OCI-LY1 (cell line): Measurements from ENCODE around the gene SEPTIN5.

Experiments
- H2AFZ ChIP-seq: fragments of 200-600 bp; sonication (generic), shearing (Covaris generic); 2 replicates; pipeline ENCODE4 v1.6.0; 2014; ENCODE audit warnings: antibody characterized with exemption, mild to moderate bottlenecking, low read length
- H3F3A ChIP-seq: fragments of 200-600 bp; sonication (generic), shearing (Covaris generic); 2 replicates; pipeline ENCODE4 v1.6.0; 2014; ENCODE audit warnings: mild to moderate bottlenecking, antibody characterized with exemption, low read length, moderate library complexity; ENCODE audit not compliant: insufficient read depth
- H3K27ac ChIP-seq: fragments of 200-600 bp; sonication (generic); 2 replicates; pipeline ENCODE4 v1.5.1; 2014; ENCODE audit warnings: low read length, mixed run types, mild to moderate bottlenecking, low read depth; ENCODE audit not compliant: poor library complexity, severe bottlenecking
- H3K27me3 ChIP-seq: fragments of 200-600 bp; sonication (generic); 2 replicates; pipeline ENCODE4 v1.6.0; 2014; ENCODE audit warnings: antibody characterized with exemption, mild to moderate bottlenecking, low read length, moderate library complexity; ENCODE audit not compliant: insufficient read depth
- H3K36me3 ChIP-seq: fragments of 200-600 bp; sonication (generic); 2 replicates; pipeline ENCODE4 v1.6.1; 2014; ENCODE audit warnings: mild to moderate bottlenecking, antibody characterized with exemption, low read length, moderate library complexity, mixed read lengths; ENCODE audit not compliant: insufficient read depth
- H3K4me1 ChIP-seq: fragments of 200-600 bp; sonication (generic); 2 replicates; pipeline ENCODE4 v1.5.1; 2014; ENCODE audit warnings: mild to moderate bottlenecking, low read length, moderate library complexity; ENCODE audit not compliant: insufficient read depth, severe bottlenecking
- H3K4me2 ChIP-seq: fragments of 200-600 bp; sonication (generic), shearing (Covaris generic); 2 replicates; pipeline ENCODE4 v1.6.1; 2014; ENCODE audit warnings: low read length
- H3K4me3 ChIP-seq: fragments of 200-600 bp; sonication (generic); 2 replicates; pipeline ENCODE4 v1.5.1; 2014; ENCODE audit warnings: low read length, low read depth, mild to moderate bottlenecking, mixed read lengths; ENCODE audit not compliant: poor library complexity, severe bottlenecking
- H3K79me2 ChIP-seq: fragments of 200-600 bp; shearing (Covaris generic); 2 replicates; pipeline ENCODE4 v1.6.1; 2016; ENCODE audit warnings: mixed run types, low read length, mixed read lengths; ENCODE audit not compliant: insufficient read depth
- H3K9ac ChIP-seq: fragments of 200-600 bp; sonication (generic), shearing (Covaris generic); 2 replicates; pipeline ENCODE4 v1.6.1; 2014; ENCODE audit warnings: mild to moderate bottlenecking, low read length, mixed read lengths
- H3K9me2 ChIP-seq: fragments of 200-600 bp; sonication (generic), shearing (Covaris generic); 2 replicates; pipeline ENCODE4 v1.6.1; 2014; ENCODE audit warnings: low read depth, mild to moderate bottlenecking, low read length, mixed read lengths
- H3K9me3 ChIP-seq: fragments of 200-600 bp; shearing (Covaris generic); 2 replicates; pipeline ENCODE4 v1.6.1; 2014; ENCODE audit warnings: low read length, mixed read lengths
- H4K20me1 ChIP-seq: fragments of 200-600 bp; sonication (generic), shearing (Covaris generic); 2 replicates; pipeline ENCODE4 v1.6.0; 2016; ENCODE audit warnings: mild to moderate bottlenecking, low read length; ENCODE audit not compliant: insufficient read depth
- CTCF ChIP-seq: fragments of 200-600 bp; sonication (generic), shearing (Covaris generic); IDR thresholded peaks from 2 replicates; pipeline ENCODE4 v1.5.1; 2017; ENCODE audit warnings: mild to moderate bottlenecking, antibody characterized with exemption, low read length, moderate library complexity, mixed read lengths
- EZH2 ChIP-seq: fragments of 200-600 bp; sonication (generic), shearing (Covaris generic); IDR thresholded peaks from 2 replicates; pipeline ENCODE4 v1.8.0; 2017; ENCODE audit warnings: borderline replicate concordance, mixed run types, mild to moderate bottlenecking, antibody characterized with exemption, low read length, moderate library complexity, mixed read lengths

SEPTIN5 gene

GRCh38 chr22:19728271-19728670 lies 14.0 kb downstream of the SEPTIN5 start:
- no peaks in the 10 kb centered on the region for H3K4me1 ChIP-seq
- no peak overlapping the region for H3K9ac ChIP-seq
- no peaks in the 10 kb centered on the region for H3K36me3 ChIP-seq
- no peak overlapping the region for H3K4me3 ChIP-seq
- H3F3A ChIP-seq, result no peaks in the 10 kb centered on the region
- no peaks in the 10 kb centered on the region for H3K9me3 ChIP-seq
- H4K20me1 ChIP-seq, result no peaks in the 10 kb centered on the region
- no peaks in the 10 kb centered on the region for H3K79me2 ChIP-seq
- no peak overlapping the region for H2AFZ ChIP-seq
- TF ChIP-seq EZH2 (no peak), CTCF (no peak)
- no peak overlapping the region for H3K4me2 ChIP-seq
- no peaks in the 10 kb centered on the region for H3K9me2 ChIP-seq
- H3K27ac ChIP-seq, result no peak overlapping the region
- peaks cover 14% of the 10 kb centered on the region; the same call in 1 of the 2 replicates for H3K27me3 ChIP-seq

GRCh38 chr22:19728836-19729235 lies 14.5 kb downstream of the SEPTIN5 start:
- Histone ChIP-seq H3K9me3 (no peaks in the 10 kb centered on the region), H3K9me2 (no peaks in the 10 kb centered on the region), H3K4me1 (no peaks in the 10 kb centered on the region), H3K4me2 (no peak overlapping the region), H3K27me3 (peaks cover 14% of the 10 kb centered on the region; the same call in 1 of the 2 replicates), H3K9ac (no peak overlapping the region), H3K27ac (no peak overlapping the region), H3K4me3 (no peak overlapping the region), H2AFZ (no peak overlapping the region), H3K36me3 (no peaks in the 10 kb centered on the region), H4K20me1 (no peaks in the 10 kb centered on the region), H3K79me2 (no peaks in the 10 kb centered on the region), H3F3A (no peaks in the 10 kb centered on the region)
- no peak for TF ChIP-seq CTCF
- no peak for TF ChIP-seq EZH2

- H3K9ac ChIP-seq, result no peak overlapping the region
- H4K20me1 ChIP-seq, result no peaks in the 10 kb centered on the region
- H3K27me3 ChIP-seq, result peaks cover 14% of the 10 kb centered on the region; the same call in 1 of the 2 replicates
- no peak overlapping the region for H3K27ac ChIP-seq
- H3K4me2 ChIP-seq, result no peak overlapping the region
- no peaks in the 10 kb centered on the region for H3K79me2 ChIP-seq
- no peak overlapping the region for H3K4me3 ChIP-seq
- no peak overlapping the region for H2AFZ ChIP-seq
- no peaks in the 10 kb centered on the region for H3K9me2 ChIP-seq
- no peak for TF ChIP-seq CTCF
- TF ChIP-seq EZH2, result no peak
- no peaks in the 10 kb centered on the region for H3K9me3 ChIP-seq
- no peaks in the 10 kb centered on the region for H3K4me1 ChIP-seq
- H3K36me3 ChIP-seq, result no peaks in the 10 kb centered on the region
- no peaks in the 10 kb centered on the region for H3F3A ChIP-seq
These were observed 15.2 kb downstream of the SEPTIN5 start for GRCh38 chr22:19729507-19729906.
